ENCODE results near the gene PHC1. TPM values are rescaled to one million over a fixed set of nuclear protein-coding genes. Genes with fewer than 3 reads are reported as not detected.

PHC1 gene
- polyA plus RNA-seq, 3 donors, result 13.5 to 23.5 (median 18.7) TPM

GRCh38 chr12:8943565-8944186, 29.4 kb downstream of the PHC1 start:
- WGBS, 3 donors, result 91 to 92% (median 91%) methylated on average over 10 of the region's 10 CpGs
- H3K27ac ChIP-seq (ENCODE audit: low read depth, low read length), result no peak overlapping the region

- WGBS, 3 donors, result 73 to 81% (median 74%) methylated on average over 1 of the region's 1 CpG
- no peak overlapping the region for H3K27ac ChIP-seq (ENCODE audit: low read depth, low read length)
Observed at GRCh38 chr12:8946733-8947132, 32.4 kb downstream of the PHC1 start.

- no peak overlapping the region for H3K27ac ChIP-seq (ENCODE audit: low read depth, low read length)
Observed at GRCh38 chr12:8947737-8948136, 33.4 kb downstream of the PHC1 start.

GRCh38 chr12:8948701-8949341, 34.5 kb downstream of the PHC1 start:
- 0 to 1% (median 1%) methylated on average over 15 of the region's 15 CpGs for WGBS, 3 donors
- peak overlapping the region; percentile 98 for H3K27ac ChIP-seq (ENCODE audit: low read depth, low read length)

GRCh38 chr12:8949342-8950220, 35.3 kb downstream of the PHC1 start, which contains the start of gene M6PR:
TSS of gene M6PR (minus strand) at chr12:8949645. CDS start at chr12:8946404, 3,241 bp downstream.
- H3K27ac ChIP-seq (ENCODE audit: low read depth, low read length), result peak within 1 kb of the TSS; percentile 98
- WGBS, 3 donors, result 0% methylated on average over 65 to 66 of the region's 66 CpGs

- H3K27ac ChIP-seq (ENCODE audit: low read depth, low read length), result no peak overlapping the region
- WGBS, 3 donors, result 0 to 1% (median 1%) methylated on average over 7 of the region's 7 CpGs
Observed at GRCh38 chr12:8950221-8950527, 35.9 kb downstream of the PHC1 start.

- WGBS, 3 donors, result 11 to 18% (median 13%) methylated on average over 9 of the region's 9 CpGs
- no peak overlapping the region for H3K27ac ChIP-seq (ENCODE audit: low read depth, low read length)
Observed at GRCh38 chr12:8950702-8951478, 36.6 kb downstream of the PHC1 start.

- no peak overlapping the region for H3K27ac ChIP-seq (ENCODE audit: low read depth, low read length)
- 61 to 74% (median 71%) methylated on average over 1 of the region's 1 CpG for WGBS, 3 donors
Observed at GRCh38 chr12:8951744-8952143, 37.4 kb downstream of the PHC1 start.

GRCh38 chr12:8953773-8954402, 39.6 kb downstream of the PHC1 start:
- 83 to 91% (median 85%) methylated on average over 8 of the region's 8 CpGs for WGBS, 3 donors
- H3K27ac ChIP-seq (ENCODE audit: low read depth, low read length), result no peak overlapping the region

GRCh38 chr12:8956073-8956472, 41.8 kb downstream of the PHC1 start:
- 94 to 97% (median 96%) methylated on average over 15 of the region's 15 CpGs for WGBS, 3 donors
- no peak overlapping the region for H3K27ac ChIP-seq (ENCODE audit: low read depth, low read length)

- 86 to 93% (median 90%) methylated on average over 7 of the region's 7 CpGs for WGBS, 3 donors
- no peak overlapping the region for H3K27ac ChIP-seq (ENCODE audit: low read depth, low read length)
Observed at GRCh38 chr12:8956772-8957171, 42.5 kb downstream of the PHC1 start.

GRCh38 chr12:8957561-8957960, 43.3 kb downstream of the PHC1 start:
- no peak overlapping the region for H3K27ac ChIP-seq (ENCODE audit: low read depth, low read length)
- WGBS, 3 donors, result 81 to 83% (median 81%) methylated on average over 4 of the region's 4 CpGs

- no peak overlapping the region for H3K27ac ChIP-seq (ENCODE audit: low read depth, low read length)
- WGBS, 3 donors, result 40 to 65% (median 48%) methylated on average over 2 of the region's 2 CpGs
Observed at GRCh38 chr12:8958066-8958465, 43.8 kb downstream of the PHC1 start.

- no peak overlapping the region for H3K27ac ChIP-seq (ENCODE audit: low read depth, low read length)
- 95 to 98% (median 96%) methylated on average over 2 of the region's 2 CpGs for WGBS, 3 donors
Observed at GRCh38 chr12:8960176-8960575, 45.9 kb downstream of the PHC1 start.

GRCh38 chr12:8968761-8969160, 54.5 kb downstream of the PHC1 start:
- no peak overlapping the region for H3K27ac ChIP-seq (ENCODE audit: low read depth, low read length)

GRCh38 chr12:8969861-8970411, 55.6 kb downstream of the PHC1 start:
- no peak overlapping the region for H3K27ac ChIP-seq (ENCODE audit: low read depth, low read length)
- 54 to 73% (median 68%) methylated on average over 2 of the region's 2 CpGs for WGBS, 3 donors

- WGBS, 3 donors, result 79 to 94% (median 79%) methylated on average over 1 of the region's 1 CpG
- H3K27ac ChIP-seq (ENCODE audit: low read depth, low read length), result no peak overlapping the region
Observed at GRCh38 chr12:8970432-8970831, 56.1 kb downstream of the PHC1 start.

GRCh38 chr12:8980137-8980536, 65.8 kb downstream of the PHC1 start:
- WGBS, 3 donors, result 85 to 95% (median 93%) methylated on average over 3 of the region's 3 CpGs
- no peak overlapping the region for H3K27ac ChIP-seq (ENCODE audit: low read depth, low read length)

All from adipose tissue (tissue), 3 donors.